Activated CD8-positive, alpha-beta T cell treated with anti-CD3 and anti-CD28 coated beads, Interleukin-2, amount 10 ng/mL, durations not matched to agents 7 days and 5 days (primary cell): ENCODE data around the gene SYCP2. TPM values are rescaled to one million over a fixed set of nuclear protein-coding genes. Genes with fewer than 3 reads are reported as not detected.

Experiments
- ATAC-seq: fragments of 150-1000 bp; cut with Tn5 transposase; one replicate; pipeline ENCODE4 v1.10.0; 2021; ENCODE audit warnings: moderate library complexity
- CTCF ChIA-PET: fragments of 350-600 bp; sonication (Branson Sonifier 250); formaldehyde crosslinking; loops from one replicate; lab custom pipeline; 2021; ENCODE audit warnings: antibody characterized with exemption; lab: Charles Lee
- POLR2A ChIA-PET: fragments of 350-600 bp; sonication (Branson Sonifier 250); formaldehyde crosslinking; loops from one replicate; lab custom pipeline; 2021; ENCODE audit warnings: antibody characterized with exemption; lab: Charles Lee
- DNase-seq: peaks from one replicate; pipeline ENCODE4 v3.0.0-alpha.2; 2020
- H3K27ac Mint-ChIP-seq: one replicate; pipeline ENCODE4 v1.8.0; 2021; ENCODE audit warnings: mild to moderate bottlenecking, mixed read lengths
- H3K27me3 Mint-ChIP-seq: one replicate; pipeline ENCODE4 v1.8.0; 2021; ENCODE audit warnings: low read depth, mixed read lengths
- H3K36me3 Mint-ChIP-seq: one replicate; pipeline ENCODE4 v1.8.0; 2021; ENCODE audit warnings: low read depth, mixed read lengths
- H3K4me1 Mint-ChIP-seq: one replicate; pipeline ENCODE4 v1.8.0; 2021; ENCODE audit warnings: low read depth, mixed read lengths
- H3K4me3 Mint-ChIP-seq: one replicate; pipeline ENCODE4 v1.8.0; 2021; ENCODE audit warnings: mild to moderate bottlenecking, mixed read lengths
- H3K9me3 Mint-ChIP-seq: one replicate; pipeline ENCODE4 v1.8.0; 2022; ENCODE audit warnings: mixed read lengths; ENCODE audit not compliant: insufficient read depth
- total RNA-seq, 2 experiments: library from RNA; stranded (reverse); gene quantifications; one replicate each; pipeline ENCODE4 v1.2.3, GENCODE V29; 2021

Gene SYCP2
- total RNA-seq, 2 experiments from 2014 or later = 6.5 to 6.6 TPM

DNA sequence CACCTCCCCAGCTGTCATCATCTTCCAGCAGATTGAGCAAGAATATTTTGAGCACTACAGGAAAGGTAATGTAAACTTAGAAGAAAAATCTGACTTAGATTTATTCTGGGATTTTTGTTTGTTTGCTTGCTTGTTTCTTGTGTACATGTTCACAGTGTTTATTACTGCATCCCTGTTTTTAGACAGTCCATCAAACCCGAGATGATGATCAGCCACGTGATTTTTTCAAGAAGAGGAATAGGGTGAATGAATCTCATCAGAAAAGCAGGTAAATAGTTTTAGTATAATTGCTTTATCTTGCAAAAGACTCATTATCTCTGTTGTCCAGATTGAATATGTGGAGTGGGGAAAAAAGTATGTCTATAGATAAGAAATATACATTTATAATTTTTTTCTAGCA, 8.8 kb upstream of the SYCP2 start:
- ChIA-PET POLR2A (no interaction called here), CTCF (interaction anchor here (0.9 kb wide), 1 partner anchor 10 kb away, joined by 3 read pairs; no protein-coding TSS in a partner anchor)
- peaks cover 30% of the 10 kb centered on the region for H3K36me3 Mint-ChIP-seq
- no peak overlapping the region for H3K27ac Mint-ChIP-seq
- DNase-seq (no peak), ATAC-seq (no peak)
- H3K4me1 Mint-ChIP-seq = peaks cover 37% of the 10 kb centered on the region
- no peaks in the 10 kb centered on the region for H3K9me3 Mint-ChIP-seq
- no peaks in the 10 kb centered on the region for H3K27me3 Mint-ChIP-seq
- H3K4me3 Mint-ChIP-seq = no peak overlapping the region

GRCh38 chr20:59940956-59941294, 7.5 kb upstream of the SYCP2 start:
- no peak for DNase-seq

DNA sequence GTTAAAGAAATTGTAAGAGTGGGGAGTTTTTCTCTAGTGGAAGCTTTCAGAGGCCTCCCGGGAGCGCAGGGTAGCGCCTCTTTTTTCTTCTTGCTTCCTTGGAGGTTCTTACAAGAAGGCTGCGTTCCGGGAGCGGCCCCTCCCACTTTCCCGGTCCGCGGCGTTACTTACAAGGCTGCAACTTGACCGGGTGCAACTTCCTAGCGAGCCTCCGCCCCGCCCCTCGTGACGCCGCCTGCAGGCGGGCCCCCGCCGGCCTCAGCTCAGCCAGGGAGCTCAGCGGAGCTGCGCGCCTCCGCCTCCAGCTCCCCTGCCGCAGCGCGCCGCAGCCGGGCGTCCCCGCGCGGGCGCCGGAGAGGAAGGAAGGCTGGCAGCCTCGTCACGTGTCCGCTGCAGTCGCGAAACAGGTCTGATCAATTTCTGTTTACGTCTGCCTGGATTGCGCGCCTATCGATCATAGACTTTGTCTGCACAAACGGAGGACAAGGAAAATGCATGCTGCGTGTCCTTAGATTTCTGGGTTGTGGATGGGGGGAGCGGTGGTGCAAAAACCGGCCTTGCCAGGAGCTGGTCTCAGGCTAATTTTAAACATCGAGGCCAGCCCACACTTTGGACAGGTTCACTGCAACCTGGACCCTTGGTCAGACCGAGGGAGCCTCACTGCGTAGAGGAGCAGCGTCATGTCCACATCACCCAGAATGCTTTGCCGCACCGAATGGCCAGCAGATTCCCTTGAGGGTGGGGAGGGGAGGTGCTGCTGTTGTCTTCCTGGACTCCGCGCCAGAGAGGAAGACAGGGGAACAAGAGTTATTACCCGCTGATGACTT, 6.9 kb upstream of the SYCP2 start, which contains the start of the genes FAM217B and PPP1R3D:
Gene FAM217B, plus strand, starts transcription at position 261 of the 827 bp plus-strand sequence. CDS start 3,555 bp downstream, outside the sequence.
Gene PPP1R3D, minus strand, starts transcription at position 177 of the 827 bp plus-strand sequence. CDS start 374 bp downstream, outside the sequence.
- peak; percentile 97 for ATAC-seq
- peaks cover 24% of the 10 kb centered on the region for H3K36me3 Mint-ChIP-seq
- CTCF ChIA-PET = interaction anchor here (0.8 to 3.8 kb wide), 10 partner anchors 9 to 369 kb away, joined by 3 to 32 read pairs (median 4); no protein-coding TSS in a partner anchor

More at GRCh38 chr20:59940956-59941294, 7.5 kb upstream of the SYCP2 start:
- Mint-ChIP-seq H3K36me3 (peaks cover 27% of the 10 kb centered on the region), H3K27me3 (no peaks in the 10 kb centered on the region), H3K9me3 (no peaks in the 10 kb centered on the region), H3K27ac (peak overlapping the region; percentile 97), H3K4me1 (peaks cover 35% of the 10 kb centered on the region), H3K4me3 (peak overlapping the region; percentile 92)
- CTCF ChIA-PET = interaction anchor here (1.0 to 3.8 kb wide), 5 partner anchors 8 to 116 kb away, joined by 3 to 32 read pairs (median 7); no protein-coding TSS in a partner anchor
- no peak for ATAC-seq
- POLR2A ChIA-PET = interaction anchor here (0.6 to 1.7 kb wide), 6 partner anchors 8 to 116 kb away, joined by 3 to 8 read pairs (median 4); no protein-coding TSS in a partner anchor

GRCh38 chr20:59939879-59940128, 6.4 kb upstream of the SYCP2 start:
- peak overlapping the region; percentile 97 for H3K27ac Mint-ChIP-seq
- peaks cover 32% of the 10 kb centered on the region for H3K4me1 Mint-ChIP-seq
- peaks cover 24% of the 10 kb centered on the region for H3K36me3 Mint-ChIP-seq
- ATAC-seq (peak; percentile 25), DNase-seq (no peak)
- ChIA-PET CTCF (interaction anchor here (0.8 to 3.8 kb wide), 9 partner anchors 9 to 368 kb away, joined by 3 to 32 read pairs (median 4); no protein-coding TSS in a partner anchor), POLR2A (interaction anchor here (1.2 to 1.7 kb wide), 4 partner anchors 8 to 117 kb away, joined by 3 to 8 read pairs (median 6); no protein-coding TSS in a partner anchor)
- H3K27me3 Mint-ChIP-seq = no peaks in the 10 kb centered on the region
- H3K4me3 Mint-ChIP-seq = peak overlapping the region; percentile 92
- H3K9me3 Mint-ChIP-seq = no peaks in the 10 kb centered on the region

More for the DNA sequence above, 6.9 kb upstream of the SYCP2 start, which contains the start of the genes FAM217B and PPP1R3D:
- POLR2A ChIA-PET = interaction anchor here (0.6 to 1.7 kb wide), 6 partner anchors 8 to 117 kb away, joined by 3 to 8 read pairs (median 4); no protein-coding TSS in a partner anchor
- Mint-ChIP-seq H3K27me3 (no peaks in the 10 kb centered on the region), H3K27ac (peak within 1 kb of the TSS; percentile 97), H3K4me1 (peaks cover 32% of the 10 kb centered on the region), H3K9me3 (no peaks in the 10 kb centered on the region), H3K4me3 (peak within 1 kb of the TSS; percentile 92)
- peak; percentile 93 for DNase-seq

DNA sequence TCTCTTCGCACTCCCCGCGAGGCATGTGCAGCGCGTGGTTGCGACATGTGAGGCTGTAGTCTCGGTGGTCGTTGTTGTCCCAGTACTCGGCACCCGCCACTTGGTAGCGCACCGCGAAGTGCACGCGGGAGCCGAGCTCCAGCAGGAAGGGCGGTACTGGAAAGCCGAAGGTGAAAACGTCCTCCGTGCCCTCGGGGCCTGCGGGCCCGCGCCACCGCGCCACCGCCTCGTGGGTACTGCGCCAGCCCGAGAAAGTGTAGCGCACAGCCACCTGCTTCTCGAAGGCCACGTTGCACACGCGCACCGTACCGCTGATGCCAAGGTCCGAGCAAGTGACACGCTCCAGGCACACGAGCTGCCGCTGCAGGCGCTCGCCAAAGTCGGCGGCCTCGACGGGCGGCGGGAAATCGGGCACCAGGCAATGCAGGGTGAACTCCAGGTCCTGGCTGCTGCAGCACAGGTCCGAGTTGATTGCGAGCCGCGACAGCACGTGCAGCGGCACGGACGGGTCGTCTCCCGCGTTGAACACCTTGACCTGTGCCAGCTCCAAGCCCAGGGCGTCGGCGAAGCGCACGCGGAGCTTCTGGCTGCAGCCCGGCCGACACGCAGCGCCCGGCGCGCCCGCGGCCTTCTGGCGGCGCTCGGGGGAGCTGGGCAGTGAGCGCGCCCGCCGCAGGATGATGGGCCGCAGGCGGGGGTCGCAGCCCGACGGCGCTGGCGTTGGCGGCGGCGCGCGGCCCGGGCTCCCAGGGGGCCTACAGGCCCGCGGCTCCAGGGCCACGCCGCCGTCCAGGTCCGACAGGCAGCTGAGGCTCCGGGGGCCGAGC, 5.8 kb upstream of the SYCP2 start:
- CTCF ChIA-PET = interaction anchor here (1.4 to 3.8 kb wide), 5 partner anchors 10 to 368 kb away, joined by 3 to 32 read pairs (median 7); no protein-coding TSS in a partner anchor
- no peak for ATAC-seq
- Mint-ChIP-seq H3K27me3 (no peaks in the 10 kb centered on the region), H3K27ac (peak overlapping the region; percentile 81), H3K9me3 (no peaks in the 10 kb centered on the region), H3K4me3 (peak overlapping the region; percentile 92), H3K4me1 (peaks cover 33% of the 10 kb centered on the region), H3K36me3 (peaks cover 21% of the 10 kb centered on the region)
- POLR2A ChIA-PET = interaction anchor here (1.2 to 1.7 kb wide), 2 partner anchors 9 to 118 kb away, joined by 3 to 7 read pairs; no protein-coding TSS in a partner anchor
- DNase-seq = no peak

GRCh38 chr20:59938696-59939051, 5.2 kb upstream of the SYCP2 start:
- H3K4me3 Mint-ChIP-seq = peak overlapping the region; percentile 78
- H3K27me3 Mint-ChIP-seq = no peaks in the 10 kb centered on the region
- peaks cover 36% of the 10 kb centered on the region for H3K4me1 Mint-ChIP-seq
- ChIA-PET POLR2A (no interaction called here), CTCF (interaction anchor here (3.8 kb wide), 1 partner anchor 11 kb away, joined by 32 read pairs; no protein-coding TSS in a partner anchor)
- ATAC-seq = no peak
- H3K27ac Mint-ChIP-seq = peak overlapping the region; percentile 81
- no peak for DNase-seq
- H3K36me3 Mint-ChIP-seq = peaks cover 17% of the 10 kb centered on the region
- no peaks in the 10 kb centered on the region for H3K9me3 Mint-ChIP-seq

DNA sequence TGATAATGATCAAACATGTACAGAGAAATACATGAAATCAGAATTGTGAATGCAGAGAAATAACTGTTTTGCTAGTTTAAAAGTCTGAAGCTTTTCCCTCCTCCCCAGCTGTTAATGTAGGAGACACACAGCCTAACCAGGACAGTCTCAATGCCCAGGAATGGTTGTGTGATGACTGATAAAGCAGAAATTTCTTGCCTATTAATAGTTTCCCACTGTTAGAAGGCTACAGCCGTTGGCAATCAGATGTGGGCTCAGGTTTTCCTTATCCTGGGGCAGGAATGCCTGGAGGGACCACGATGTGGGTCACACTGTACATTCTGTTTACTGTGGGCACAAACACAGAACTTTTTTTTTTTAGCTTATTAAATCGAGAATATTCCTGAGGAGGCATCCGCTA, 4.8 kb upstream of the SYCP2 start:
- H3K4me3 Mint-ChIP-seq = peak overlapping the region; percentile 78
- ChIA-PET CTCF (interaction anchor here (3.8 kb wide), 1 partner anchor 11 kb away, joined by 32 read pairs; no protein-coding TSS in a partner anchor), POLR2A (no interaction called here)
- no peak for ATAC-seq
- H3K9me3 Mint-ChIP-seq = no peaks in the 10 kb centered on the region
- no peaks in the 10 kb centered on the region for H3K27me3 Mint-ChIP-seq
- peaks cover 17% of the 10 kb centered on the region for H3K36me3 Mint-ChIP-seq
- peak overlapping the region; percentile 81 for H3K27ac Mint-ChIP-seq
- DNase-seq = no peak
- H3K4me1 Mint-ChIP-seq = peaks cover 36% of the 10 kb centered on the region

GRCh38 chr20:59937150-59937549, 3.7 kb upstream of the SYCP2 start:
- H3K4me1 Mint-ChIP-seq = peaks cover 35% of the 10 kb centered on the region
- no peak overlapping the region for H3K27ac Mint-ChIP-seq
- DNase-seq (no peak), ATAC-seq (no peak)
- ChIA-PET CTCF (interaction anchor here (1.2 to 4.3 kb wide), 2 partner anchors 11 to 121 kb away, joined by 3 to 39 read pairs; no protein-coding TSS in a partner anchor), POLR2A (no interaction called here)
- peaks cover 15% of the 10 kb centered on the region for H3K36me3 Mint-ChIP-seq
- no peaks in the 10 kb centered on the region for H3K9me3 Mint-ChIP-seq
- no peak overlapping the region for H3K4me3 Mint-ChIP-seq
- no peaks in the 10 kb centered on the region for H3K27me3 Mint-ChIP-seq

DNA sequence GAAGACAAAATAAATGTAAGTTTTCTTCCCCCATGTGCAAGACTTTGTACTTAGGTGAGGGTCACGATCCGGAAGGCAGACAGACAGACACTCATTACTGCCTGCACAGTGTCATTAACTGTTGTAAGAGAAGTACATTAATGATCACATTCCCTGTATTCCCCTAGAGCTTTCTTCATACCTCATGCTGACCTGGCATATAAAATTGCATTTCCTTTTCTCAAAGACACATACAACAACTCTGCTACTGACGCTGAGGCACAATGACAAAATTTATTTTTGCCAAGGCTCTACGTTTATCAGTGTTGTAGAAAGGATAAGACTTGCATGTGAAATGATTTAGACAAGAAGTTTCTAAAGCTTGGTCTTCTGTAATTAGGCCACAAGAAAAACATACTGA, 3.0 kb upstream of the SYCP2 start:
- Mint-ChIP-seq H3K36me3 (peaks cover 15% of the 10 kb centered on the region), H3K27ac (no peak overlapping the region), H3K4me3 (no peak overlapping the region), H3K4me1 (peaks cover 30% of the 10 kb centered on the region), H3K9me3 (no peaks in the 10 kb centered on the region), H3K27me3 (peaks cover 2% of the 10 kb centered on the region)
- POLR2A ChIA-PET = no interaction called here
- ATAC-seq (no peak), DNase-seq (no peak)
- CTCF ChIA-PET = interaction anchor here (1.0 to 4.3 kb wide), 4 partner anchors 9 to 122 kb away, joined by 3 to 39 read pairs (median 4); no protein-coding TSS in a partner anchor

- POLR2A ChIA-PET = no interaction called here
- Mint-ChIP-seq H3K9me3 (no peaks in the 10 kb centered on the region), H3K27me3 (peaks cover 5% of the 10 kb centered on the region), H3K4me1 (peaks cover 25% of the 10 kb centered on the region), H3K27ac (no peak overlapping the region), H3K36me3 (peaks cover 15% of the 10 kb centered on the region), H3K4me3 (no peak overlapping the region)
- CTCF ChIA-PET = interaction anchor here (1.0 to 4.3 kb wide), 5 partner anchors 8 to 364 kb away, joined by 3 to 39 read pairs (median 4); no protein-coding TSS in a partner anchor
- ATAC-seq = no peak
- no peak for DNase-seq
These were observed 2.2 kb upstream of the SYCP2 start for GRCh38 chr20:59935457-59936185.
